H7 (cell line): ENCODE results near the gene BANP. TPM values are rescaled to one million over a fixed set of nuclear protein-coding genes. Genes with fewer than 3 reads are reported as not detected.
"Not testable (repeated sequence)": the region's sequence is repeated elsewhere in the genome, so short reads cannot be mapped to it uniquely, and the experiment has no call there.

Experiments
- DNase-seq: peaks from one replicate; pipeline ENCODE4 v3.0.0; 2012
- H3K27me3 ChIP-seq: 2 replicates; pipeline ENCODE4 v1.6.0; 2011; ENCODE audit warnings: mild to moderate bottlenecking, low read length; ENCODE audit not compliant: control insufficient read depth, insufficient read depth
- H3K36me3 ChIP-seq: replicated peaks from 2 replicates; pipeline ENCODE4 v1.5.1; 2011; ENCODE audit warnings: low read length; ENCODE audit not compliant: control insufficient read depth, insufficient read depth
- H3K4me3 ChIP-seq: 2 replicates; pipeline ENCODE4 v1.5.1; 2011; ENCODE audit warnings: low read depth, mild to moderate bottlenecking, control low read depth, low read length, moderate library complexity; ENCODE audit not compliant: insufficient read depth
- total RNA-seq: library from RNA; depleted of rRNA; stranded (reverse); fragments of >200 nt; shearing (Covaris generic); gene quantifications from 2 replicates; pipeline ENCODE4 v1.2.3, GENCODE V29; 2014

Gene BANP
- total RNA-seq, 1 experiment from 2014 or later = 39.3 TPM

DNA sequence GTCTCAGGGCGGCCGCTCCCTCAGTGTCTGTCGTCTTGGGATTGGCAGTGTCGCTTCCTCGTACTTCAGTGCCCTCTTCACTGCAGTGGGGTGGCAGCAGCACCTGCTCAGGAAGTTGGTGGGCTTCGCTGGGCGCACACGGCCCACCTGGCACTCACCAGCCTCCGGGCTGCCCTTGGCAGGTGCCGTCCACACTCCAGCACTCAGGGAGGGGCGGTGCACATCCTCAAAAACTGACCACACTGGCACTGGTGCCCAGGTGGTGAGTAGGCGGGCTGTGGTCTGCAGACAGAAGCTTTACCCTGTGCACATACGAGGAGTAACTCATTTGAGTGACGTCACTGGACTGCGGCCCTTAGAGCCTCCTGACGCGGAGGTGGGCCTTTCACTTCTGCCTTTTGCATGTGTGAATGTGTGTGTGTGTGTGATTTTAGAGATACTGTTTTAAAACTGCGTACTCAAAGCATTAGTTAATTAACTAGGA, 94.6 kb downstream of the BANP start:
- no peak for DNase-seq
- H3K27me3 ChIP-seq = no peaks in the 10 kb centered on the region
- H3K36me3 ChIP-seq = no peaks in the 10 kb centered on the region; the same call in 1 of the 2 replicates
- H3K4me3 ChIP-seq = no peak overlapping the region

DNA sequence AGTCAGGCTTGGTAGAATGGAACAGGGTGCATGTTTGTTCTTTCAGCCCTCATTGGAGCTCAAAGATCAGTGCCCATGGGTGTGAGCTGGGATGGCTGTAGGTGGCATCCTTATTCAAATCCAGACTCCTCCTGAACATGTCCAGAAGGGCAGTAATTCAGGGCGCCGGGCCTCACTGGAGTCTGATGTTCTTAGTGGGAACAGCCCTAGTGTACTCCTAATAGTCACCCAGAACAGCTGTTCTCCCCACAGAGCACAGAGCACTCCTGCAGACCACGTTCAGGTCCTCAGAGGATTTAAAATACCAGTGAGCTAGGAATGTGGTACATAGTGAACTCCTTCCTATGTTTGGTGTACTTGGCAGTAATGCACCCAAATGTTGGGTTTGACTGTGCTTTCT, 96.2 kb downstream of the BANP start:
- no peak overlapping the region for H3K4me3 ChIP-seq
- no peaks in the 10 kb centered on the region for H3K27me3 ChIP-seq
- no peaks in the 10 kb centered on the region; the same call in 1 of the 2 replicates for H3K36me3 ChIP-seq
- DNase-seq = no peak

DNA sequence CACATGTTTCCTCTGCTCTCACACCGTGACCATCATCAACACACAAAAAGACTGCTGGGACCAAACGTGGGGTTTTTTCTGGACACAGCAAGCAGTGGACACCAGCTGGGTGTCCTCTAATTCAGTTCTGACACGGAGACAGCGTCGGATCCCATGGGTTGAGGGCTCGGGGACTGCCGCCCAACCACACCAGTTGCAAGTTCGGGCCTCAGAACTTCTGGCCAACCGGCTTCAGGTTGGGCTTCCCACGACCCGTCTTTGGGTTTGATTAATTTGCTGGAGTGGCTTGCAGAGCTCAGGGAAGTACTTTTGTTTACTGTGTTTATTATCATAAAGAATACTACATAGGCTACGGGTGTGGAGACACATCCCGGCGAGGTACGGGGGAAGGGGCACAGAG, 97.8 kb downstream of the BANP start:
- Histone ChIP-seq H3K36me3 (no peaks in the 10 kb centered on the region; the same call in 1 of the 2 replicates), H3K4me3 (no peak overlapping the region), H3K27me3 (no peaks in the 10 kb centered on the region)
- no peak for DNase-seq

DNA sequence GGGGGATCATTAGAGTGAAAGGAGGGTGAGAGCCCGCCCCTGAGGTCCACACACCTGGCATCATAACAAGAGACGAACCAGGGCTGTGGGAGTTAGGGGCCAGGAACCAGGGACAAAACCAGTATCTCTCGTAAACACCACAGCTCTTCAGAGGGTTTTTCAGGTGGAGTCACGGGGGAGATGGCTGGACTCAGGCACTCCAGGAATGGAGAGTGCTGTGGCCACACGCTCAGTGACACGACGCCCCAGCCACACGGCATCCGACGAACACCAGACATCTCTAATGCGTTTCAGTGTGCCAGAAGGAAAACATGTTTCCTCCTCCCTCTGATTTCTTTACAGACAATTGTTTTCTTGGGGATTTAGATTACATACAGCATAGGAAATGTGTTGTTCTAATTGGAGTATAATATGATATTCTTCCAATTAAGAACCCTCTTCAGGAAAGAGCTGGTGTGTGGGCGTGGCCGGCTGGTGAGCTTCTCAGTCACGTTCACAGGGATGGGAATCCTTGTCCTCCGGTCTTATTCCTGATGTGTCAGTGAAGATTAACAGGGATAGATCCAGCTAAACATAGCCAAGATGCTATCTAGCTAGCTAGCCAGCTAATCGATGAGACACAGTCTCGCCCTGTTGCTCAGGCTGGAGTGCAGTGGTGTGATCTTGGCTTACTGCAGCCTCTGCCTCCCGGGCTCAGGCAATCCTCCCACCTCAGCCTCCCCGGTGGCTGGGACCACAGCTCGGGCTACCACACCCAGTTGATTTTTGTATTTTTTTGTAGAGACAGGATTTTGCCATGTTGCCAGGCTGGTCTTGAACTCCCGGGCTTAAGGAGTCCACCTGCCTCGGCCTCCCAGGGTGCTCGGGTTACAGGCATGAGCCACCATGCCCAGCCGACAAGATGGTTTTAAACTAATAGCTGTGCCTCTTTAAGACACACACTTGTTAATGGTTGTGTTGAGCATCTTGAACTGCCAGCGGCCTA, 98.6 kb downstream of the BANP start:
- Histone ChIP-seq H3K36me3 (no peaks in the 10 kb centered on the region; the same call in 1 of the 2 replicates), H3K27me3 (no peaks in the 10 kb centered on the region), H3K4me3 (no peak overlapping the region)
- DNase-seq = no peak

DNA sequence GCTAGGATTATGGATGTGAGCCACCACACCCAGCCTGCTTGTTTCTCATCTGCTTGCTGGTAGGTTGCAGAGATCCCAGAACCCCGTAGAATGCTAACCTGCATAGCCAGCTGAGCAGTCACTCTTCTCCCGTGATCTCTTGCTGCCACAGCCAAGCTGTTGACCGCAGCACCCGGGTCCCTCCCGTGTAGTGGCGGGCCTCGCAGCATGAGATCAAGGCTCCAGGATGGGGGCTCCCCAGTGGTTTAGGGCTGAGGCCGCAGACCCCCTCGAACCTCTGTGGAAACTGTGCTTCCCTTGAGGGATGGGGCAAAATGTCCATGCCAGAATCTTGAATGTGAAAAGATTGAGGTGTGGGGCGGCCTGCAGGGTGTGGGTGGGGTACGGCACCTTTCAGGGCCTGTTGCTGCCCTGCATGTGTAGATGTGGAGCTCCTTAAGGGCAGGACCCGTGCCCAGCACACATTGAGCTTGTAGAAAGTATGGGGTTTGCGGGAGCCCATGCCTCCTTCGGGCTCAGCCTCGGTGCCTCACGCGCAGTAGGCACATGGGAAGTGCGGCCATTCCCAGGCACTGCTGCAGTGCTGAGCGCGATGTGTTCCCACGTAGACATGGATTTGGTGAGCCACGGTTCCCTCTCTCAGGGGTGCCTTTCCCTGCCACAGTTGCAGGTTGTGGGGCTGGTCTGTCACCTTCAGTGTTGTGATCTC, 99.9 kb downstream of the BANP start:
- H3K27me3 ChIP-seq = no peaks in the 10 kb centered on the region
- no peaks in the 10 kb centered on the region; the same call in 1 of the 2 replicates for H3K36me3 ChIP-seq
- H3K4me3 ChIP-seq = no peak overlapping the region
- DNase-seq = no peak

DNA sequence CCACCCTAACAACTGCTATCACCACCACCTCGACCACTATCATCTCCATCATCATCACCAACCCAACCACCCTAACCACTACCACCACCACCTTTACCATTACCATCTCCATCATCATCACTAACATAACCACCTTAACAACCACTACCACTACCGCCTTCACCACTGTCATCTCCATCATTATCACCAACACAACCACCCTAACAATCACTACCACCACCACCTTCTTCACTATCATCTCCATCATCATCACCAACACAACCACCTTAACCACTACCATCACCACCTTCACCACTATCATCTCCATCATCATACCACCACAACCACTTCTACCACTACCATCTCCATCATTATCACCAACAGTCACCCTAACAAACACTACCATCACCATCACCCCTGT, 101.4 kb downstream of the BANP start:
- no peak for DNase-seq
- H3K4me3 ChIP-seq = no peak overlapping the region
- no peaks in the 10 kb centered on the region for H3K27me3 ChIP-seq
- H3K36me3 ChIP-seq = no peaks in the 10 kb centered on the region; the same call in 1 of the 2 replicates

DNA sequence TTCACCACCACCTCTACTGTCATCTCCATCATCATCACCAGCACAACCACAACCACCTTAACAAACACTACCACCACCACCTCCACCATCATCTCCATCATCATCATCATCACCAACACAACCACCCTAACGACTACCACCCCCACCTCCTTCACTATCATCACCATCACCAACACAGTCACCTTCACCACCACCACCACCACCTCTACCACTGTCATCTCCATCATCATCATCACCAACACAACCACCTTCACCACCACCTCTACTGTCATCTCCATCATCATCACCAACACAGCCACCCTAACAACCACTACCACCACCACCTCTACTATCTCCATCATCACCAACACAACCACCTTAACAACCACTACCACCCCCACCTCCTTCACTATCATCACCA, 102.2 kb downstream of the BANP start:
- H3K27me3 ChIP-seq, H3K36me3 ChIP-seq, DNase-seq, H3K4me3 ChIP-seq: not testable (repeated sequence)

DNA sequence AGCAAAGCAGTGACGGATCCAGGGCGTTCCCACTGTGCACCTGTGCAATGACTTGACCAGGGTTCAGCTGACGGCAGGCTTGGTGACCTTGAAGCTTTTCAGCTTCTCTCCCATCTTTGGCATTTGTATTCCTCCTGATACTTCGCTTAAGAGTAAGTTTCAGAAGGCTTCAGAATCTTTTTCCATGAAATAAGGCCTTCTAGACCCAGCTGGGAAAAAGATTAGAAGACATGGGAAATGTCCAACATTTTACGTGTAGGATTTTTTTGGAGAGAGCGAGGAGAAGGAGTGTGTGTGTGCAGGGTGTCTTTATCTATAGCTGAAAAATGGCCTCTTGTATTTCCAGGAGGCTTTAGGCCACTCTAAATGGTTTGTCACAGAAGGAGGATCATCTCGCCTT, 104.1 kb downstream of the BANP start:
- no peak for DNase-seq
- no peaks in the 10 kb centered on the region for H3K27me3 ChIP-seq
- no peak overlapping the region for H3K4me3 ChIP-seq
- H3K36me3 ChIP-seq = peaks cover 2% of the 10 kb centered on the region

DNA sequence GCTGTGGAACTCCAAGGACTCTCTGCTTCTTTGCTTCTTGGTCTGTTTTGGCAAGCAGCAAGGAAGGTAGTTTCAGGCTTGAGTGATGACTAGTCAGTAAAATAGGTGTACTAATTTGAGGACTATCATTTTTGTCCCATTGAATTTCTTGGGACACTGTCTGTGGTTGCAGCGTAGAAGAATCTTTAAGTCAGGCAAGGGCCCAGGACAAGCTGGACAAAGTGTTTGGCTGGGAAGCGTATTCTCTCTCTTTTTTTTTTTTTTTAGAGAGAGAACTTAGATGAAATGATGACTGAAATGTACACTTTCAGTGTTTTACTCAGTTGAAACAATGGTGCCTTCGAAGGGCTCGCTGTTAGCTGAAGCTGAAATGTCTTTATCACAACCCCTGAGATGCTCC, 105.0 kb downstream of the BANP start:
- H3K36me3 ChIP-seq = peaks cover 2% of the 10 kb centered on the region
- DNase-seq = no peak
- H3K27me3 ChIP-seq = no peaks in the 10 kb centered on the region
- no peak overlapping the region for H3K4me3 ChIP-seq

DNA sequence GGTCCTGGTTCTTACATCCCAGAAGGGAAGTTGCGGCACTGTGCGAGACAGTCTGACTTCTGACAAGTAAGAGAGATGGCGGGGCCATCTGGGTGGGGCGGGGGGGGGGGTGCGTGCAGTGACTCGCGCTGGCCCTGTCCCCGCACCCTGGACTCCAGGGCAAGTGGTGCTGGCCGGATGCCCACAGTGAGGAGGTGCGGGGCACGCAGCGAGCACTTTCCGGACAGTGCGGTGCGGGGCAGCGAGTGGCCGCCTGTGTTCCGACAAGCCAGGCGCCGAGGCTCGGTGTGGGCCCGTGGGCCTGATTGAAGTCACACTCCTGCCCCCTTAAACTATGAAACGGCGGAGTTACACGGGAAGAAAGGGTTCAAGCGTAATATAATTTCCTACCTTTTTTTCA, 106.4 kb downstream of the BANP start:
- H3K27me3 ChIP-seq = no peaks in the 10 kb centered on the region
- H3K4me3 ChIP-seq = no peak overlapping the region
- DNase-seq = peak; percentile 54
- peaks cover 2% of the 10 kb centered on the region for H3K36me3 ChIP-seq

DNA sequence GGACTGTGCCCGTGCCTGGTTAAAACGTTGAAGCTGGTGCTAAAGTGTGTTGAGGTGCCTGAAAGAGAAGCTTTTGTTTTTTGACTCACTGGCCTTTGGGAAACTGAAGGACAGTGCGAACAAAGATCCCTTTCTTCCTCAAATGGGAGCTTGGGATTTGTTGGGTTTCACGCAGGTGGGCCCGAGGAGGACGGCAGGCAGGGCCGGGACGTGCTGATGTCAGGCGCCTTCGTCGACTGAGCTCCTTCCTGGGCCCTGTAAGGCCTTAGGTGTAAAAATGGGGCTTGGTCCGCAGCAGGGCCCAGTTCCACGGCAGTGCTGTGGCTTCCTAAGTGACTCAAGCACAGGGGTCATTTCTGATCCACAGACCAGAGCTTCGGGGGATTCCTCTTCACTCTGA, 106.9 kb downstream of the BANP start:
- no peak for DNase-seq
- H3K36me3 ChIP-seq = peaks cover 2% of the 10 kb centered on the region
- H3K27me3 ChIP-seq = no peaks in the 10 kb centered on the region
- no peak overlapping the region for H3K4me3 ChIP-seq

DNA sequence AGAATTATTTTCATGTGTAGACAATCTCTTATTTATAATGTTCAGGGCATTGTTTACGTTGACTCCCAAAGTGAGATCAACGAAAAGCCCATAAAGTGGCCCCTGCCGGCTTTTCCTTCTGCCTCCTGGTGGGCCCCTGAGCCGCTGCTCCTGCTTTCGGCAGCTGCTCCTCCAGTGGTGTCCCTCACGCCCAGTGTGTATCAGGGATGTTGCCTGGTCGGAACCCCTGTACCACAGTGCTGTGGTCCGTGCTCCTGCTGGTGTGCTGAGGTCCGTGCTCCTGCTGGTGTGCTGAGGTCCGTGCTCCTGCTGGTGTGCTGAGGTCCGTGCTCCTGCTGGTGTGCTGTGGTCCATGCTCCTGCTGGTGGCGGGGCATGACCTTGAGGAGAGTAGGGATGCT, 107.6 kb downstream of the BANP start:
- Histone ChIP-seq H3K4me3 (no peak overlapping the region), H3K27me3 (no peaks in the 10 kb centered on the region), H3K36me3 (peaks cover 2% of the 10 kb centered on the region)
- no peak for DNase-seq

DNA sequence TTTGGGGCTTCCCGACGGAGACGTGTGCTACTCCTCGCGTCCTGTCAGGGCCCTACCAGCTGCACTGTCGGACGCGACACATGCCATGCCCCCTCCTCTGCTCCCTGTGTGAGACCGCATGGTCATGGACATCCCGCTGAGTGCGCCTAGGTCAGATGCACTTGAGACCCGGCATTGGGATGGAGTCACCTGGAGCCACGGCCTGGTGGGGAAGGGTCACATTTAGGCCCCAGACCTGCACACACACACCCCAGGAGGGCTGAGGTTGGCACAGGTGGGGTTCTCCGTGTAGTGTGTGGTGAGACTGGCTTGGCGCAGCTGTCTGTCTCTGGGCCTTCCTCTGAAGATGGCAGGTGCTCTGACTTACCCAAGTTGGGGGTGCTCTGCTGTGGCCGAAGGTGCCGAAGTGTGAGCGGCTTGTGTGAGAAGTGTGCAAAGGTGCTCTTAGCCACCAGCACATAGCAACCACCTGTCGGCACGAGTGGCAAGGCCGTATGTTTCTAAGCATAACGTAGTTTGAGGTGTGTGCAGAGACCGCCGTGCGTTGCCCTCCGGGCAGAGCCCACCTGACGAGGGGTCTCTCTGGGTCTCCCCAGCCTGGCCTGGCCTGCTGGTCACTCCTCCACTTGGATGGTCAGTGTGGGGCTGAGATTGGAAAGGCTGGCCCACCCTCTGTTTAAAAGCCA, 108.6 kb downstream of the BANP start:
- H3K27me3 ChIP-seq = no peaks in the 10 kb centered on the region
- no peak overlapping the region for H3K4me3 ChIP-seq
- peaks cover 2% of the 10 kb centered on the region for H3K36me3 ChIP-seq
- no peak for DNase-seq

DNA sequence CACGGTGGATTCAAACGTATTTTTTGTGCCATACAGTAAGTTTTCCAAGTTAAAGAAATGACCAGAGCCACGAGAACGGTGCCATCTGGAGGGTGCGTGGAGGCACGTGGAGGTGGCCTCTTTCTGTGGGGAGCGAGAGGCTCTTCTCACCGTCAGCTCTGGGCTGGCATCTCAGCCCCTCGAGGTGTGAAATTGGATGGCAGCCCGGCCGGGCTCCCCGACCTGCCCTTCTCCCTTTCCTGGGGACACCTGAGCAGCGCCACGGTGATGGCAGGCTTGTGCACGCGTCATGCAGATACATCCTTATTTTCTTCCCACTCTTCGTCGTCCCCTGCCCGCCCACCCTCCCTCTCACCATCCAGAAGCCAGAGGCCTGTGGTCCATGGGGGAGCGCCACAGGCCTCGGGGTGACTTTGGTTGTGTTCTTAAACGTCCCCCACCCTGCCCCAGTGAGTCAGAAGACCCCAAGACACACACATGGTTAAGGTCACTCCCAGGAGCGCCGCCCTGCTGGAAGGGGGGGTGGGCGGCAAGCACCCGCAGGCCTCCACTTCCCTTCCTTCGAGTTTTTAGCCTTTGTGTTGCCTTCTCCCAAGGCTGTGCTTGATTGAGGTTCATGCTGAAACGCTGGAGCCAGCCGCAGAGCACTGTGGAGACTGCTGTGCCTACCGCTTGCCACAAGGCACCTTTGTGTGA, 109.4 kb downstream of the BANP start:
- H3K36me3 ChIP-seq = peaks cover 2% of the 10 kb centered on the region
- peak; percentile 81 for DNase-seq
- no peaks in the 10 kb centered on the region for H3K27me3 ChIP-seq
- no peak overlapping the region for H3K4me3 ChIP-seq
